Measurements from ENCODE around the gene CUL1.

DNA sequence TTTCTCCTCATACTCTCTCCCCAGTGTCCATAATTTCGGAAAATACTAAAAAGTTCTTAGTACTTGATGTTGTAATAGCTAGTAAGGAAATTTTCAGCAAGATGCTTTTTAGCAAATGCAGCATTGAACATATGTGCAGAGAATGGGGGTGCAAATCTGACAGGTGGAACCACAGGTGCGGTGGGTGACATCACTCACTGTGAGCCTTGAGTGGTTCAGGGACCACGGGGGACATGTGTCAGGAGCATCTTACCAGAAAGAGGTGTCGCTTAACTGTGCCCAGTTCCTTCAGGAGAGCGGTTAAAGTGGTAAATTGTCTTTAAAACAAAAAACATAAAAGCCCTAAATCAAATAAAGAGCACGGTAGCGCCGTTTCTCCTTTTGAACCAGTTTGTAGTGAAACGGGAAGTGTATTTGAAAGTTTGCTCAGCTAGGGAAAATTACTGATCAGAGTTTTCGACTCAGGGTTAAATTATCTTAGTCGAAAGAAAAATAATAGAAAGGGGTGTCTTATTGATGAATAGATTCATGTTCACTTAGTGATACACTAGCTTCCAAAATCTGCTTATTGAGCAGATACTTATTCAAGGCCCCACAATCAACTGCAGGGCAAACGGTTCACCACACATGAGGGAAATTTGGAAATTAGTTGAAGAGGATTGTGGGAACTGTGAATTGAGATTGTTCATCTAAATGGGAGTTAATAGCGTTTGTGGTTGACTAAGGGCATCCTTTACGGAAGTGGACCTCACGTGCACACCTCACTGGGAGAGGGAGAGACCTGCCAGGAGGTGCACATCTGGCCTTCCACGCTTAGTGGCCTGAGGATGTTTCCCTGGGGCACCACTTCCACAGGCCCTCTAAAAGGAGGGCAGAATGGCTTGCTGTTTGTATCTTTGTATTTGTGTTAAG is 12.7 kb downstream of the CUL1 start:
- TF ChIP-seq BHLHE40 (IDR thresholded peaks at IDR 0.05; ENCODE audit: borderline replicate concordance) (no peak), LEF1 (IDR thresholded peaks at IDR 0.05; ENCODE audit: borderline replicate concordance) (no peak), ARNT (IDR thresholded peaks at IDR 0.05) (no peak), FOXK2 (IDR thresholded peaks at IDR 0.05) (no peak), SUZ12 (IDR thresholded peaks at IDR 0.05) (no peak)
- TF ChIP-seq, protein P1, sequence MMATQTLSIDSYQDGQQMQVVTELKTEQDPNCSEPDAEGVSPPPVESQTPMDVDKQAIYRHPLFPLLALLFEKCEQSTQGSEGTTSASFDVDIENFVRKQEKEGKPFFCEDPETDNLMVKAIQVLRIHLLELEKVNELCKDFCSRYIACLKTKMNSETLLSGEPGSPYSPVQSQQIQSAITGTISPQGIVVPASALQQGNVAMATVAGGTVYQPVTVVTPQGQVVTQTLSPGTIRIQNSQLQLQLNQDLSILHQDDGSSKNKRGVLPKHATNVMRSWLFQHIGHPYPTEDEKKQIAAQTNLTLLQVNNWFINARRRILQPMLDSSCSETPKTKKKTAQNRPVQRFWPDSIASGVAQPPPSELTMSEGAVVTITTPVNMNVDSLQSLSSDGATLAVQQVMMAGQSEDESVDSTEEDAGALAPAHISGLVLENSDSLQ (IDR thresholded peaks at IDR 0.05) = no peak

All from HEK293T (cell line).